B cell (primary cell): ENCODE measurements around the gene DCDC2B. TPM values are rescaled to one million over a fixed set of nuclear protein-coding genes. Genes with fewer than 3 reads are reported as not detected.

Experiments used
- ATAC-seq: fragments of 200-7000 bp; cut with Tn5 transposase; one replicate; pipeline ENCODE4 v1.10.0; 2021; ENCODE audit warnings: low read depth, mild to moderate bottlenecking, moderate number of reproducible peaks, moderate library complexity
- CTCF ChIA-PET: fragments of 350-600 bp; sonication (Branson Sonifier 250); formaldehyde crosslinking; loops from one replicate; lab custom pipeline; 2021; ENCODE audit warnings: antibody characterized with exemption, inconsistent platforms; lab: Charles Lee
- POLR2A ChIA-PET: fragments of 350-600 bp; sonication (Branson Sonifier 250); formaldehyde crosslinking; loops from one replicate; lab custom pipeline; 2021; ENCODE audit warnings: antibody characterized with exemption; lab: Charles Lee
- DNase-seq: peaks from one replicate; pipeline ENCODE4 v3.0.0; 2013
- H2AFZ ChIP-seq: 2 replicates; pipeline ENCODE4 v1.6.1; 2012; ENCODE audit warnings: mild to moderate bottlenecking, low read depth, low read length; ENCODE audit not compliant: insufficient read depth, poor library complexity, severe bottlenecking
- H3K27ac ChIP-seq, 2 donors: 1 replicate in 1 of 2; 2 replicates in 1 of 2; pipeline ENCODE4 v1.5.1; 2012 to 2013; ENCODE audit warnings: low read length in 2 of 2, mild to moderate bottlenecking in 2 of 2, moderate library complexity in 1 of 2
- H3K27me3 ChIP-seq, 4 experiments: fragments of 200-600 bp in 1 of 4; sonication (generic) in 1 of 4; replicated peaks in 1 of 4; 1 replicate in 2 of 4; 2 replicates in 2 of 4; pipeline versions ENCODE4 v1.6.1 to v1.7.0; 2013 to 2016; ENCODE audit warnings: low read length in 3 of 4, mild to moderate bottlenecking in 2 of 4, mixed read lengths in 1 of 4, moderate library complexity in 1 of 4; ENCODE audit not compliant: insufficient read depth in 4 of 4, control insufficient read depth in 3 of 4; ENCODE audit errors: control extremely low read depth in 1 of 4
- H3K36me3 ChIP-seq, 2 experiments: replicated peaks in 1 of 2; 1 replicate in 1 of 2; 2 replicates in 1 of 2; pipeline versions ENCODE4 v1.6.1 to v1.7.1; 2013; ENCODE audit warnings: low read length in 1 of 2; ENCODE audit not compliant: insufficient read depth in 2 of 2, control insufficient read depth in 1 of 2; ENCODE audit errors: control extremely low read depth in 1 of 2, extremely low read depth in 1 of 2
- H3K4me1 ChIP-seq, 2 donors: fragments of 200-600 bp in 1 of 2; sonication (generic) in 1 of 2; 1 replicate in 1 of 2; 2 replicates in 1 of 2; pipeline versions ENCODE4 v1.5.1 to v1.6.1; 2013 to 2017; ENCODE audit warnings: low read length in 2 of 2; ENCODE audit not compliant: control insufficient read depth in 2 of 2, insufficient read depth in 2 of 2
- H3K4me2 ChIP-seq: replicated peaks from 2 replicates; pipeline ENCODE3; 2012; ENCODE audit warnings: mild to moderate bottlenecking, low read depth, low read length; ENCODE audit not compliant: poor library complexity, severe bottlenecking
- H3K4me3 ChIP-seq, 5 experiments: fragments of 200-600 bp in 1 of 5; sonication (generic) in 1 of 5; 1 replicate in 3 of 5; 2 replicates in 2 of 5; pipeline versions ENCODE4 v1.5.1 to v1.7.0; 2011 to 2016; ENCODE audit warnings: low read length in 4 of 5, mild to moderate bottlenecking in 4 of 5, low read depth in 2 of 5, control low read depth in 1 of 5, moderate library complexity in 1 of 5; ENCODE audit not compliant: insufficient read depth in 1 of 5; ENCODE audit errors: control extremely low read depth in 1 of 5, extremely low read depth in 1 of 5
- H3K79me2 ChIP-seq: fragments of 200-600 bp; sonication (generic); one replicate; pipeline ENCODE4 v1.6.0; 2016; ENCODE audit warnings: low read length; ENCODE audit not compliant: control insufficient read depth, insufficient read depth
- H3K9ac ChIP-seq: fragments of 200-600 bp; sonication (generic); 2 replicates; pipeline ENCODE4 v1.6.1; 2017; ENCODE audit warnings: mild to moderate bottlenecking, low read length, moderate library complexity
- H3K9me3 ChIP-seq, 3 donors: one replicate each; pipeline versions ENCODE4 v1.6.1 to v1.7.1; 2013; ENCODE audit warnings: low read length in 2 of 3; ENCODE audit not compliant: control insufficient read depth in 2 of 3, insufficient read depth in 1 of 3; ENCODE audit errors: control extremely low read depth in 1 of 3
- H4K20me1 ChIP-seq: 2 replicates; pipeline ENCODE4 v1.6.0; 2012; ENCODE audit warnings: mild to moderate bottlenecking, low read length; ENCODE audit not compliant: insufficient read depth, control insufficient read depth, poor library complexity, severe bottlenecking
- H3K27ac Mint-ChIP-seq: one replicate; pipeline ENCODE4 v1.8.0; 2021; ENCODE audit warnings: mixed read lengths
- H3K27me3 Mint-ChIP-seq: one replicate; pipeline ENCODE4 v1.8.0; 2021; ENCODE audit warnings: mixed read lengths
- H3K4me1 Mint-ChIP-seq: one replicate; pipeline ENCODE4 v1.8.0; 2021; ENCODE audit warnings: mixed read lengths
- H3K4me3 Mint-ChIP-seq: one replicate; pipeline ENCODE4 v1.8.0; 2021; ENCODE audit warnings: mixed read lengths
- H3K9me3 Mint-ChIP-seq: one replicate; pipeline ENCODE4 v1.8.0; 2022; ENCODE audit warnings: mixed read lengths; ENCODE audit not compliant: insufficient read depth
- CTCF ChIP-seq: fragments of 200-600 bp; IDR thresholded peaks from one replicate; pipeline ENCODE4 v1.8.0; 2022; ENCODE audit warnings: antibody characterized with exemption, mild to moderate bottlenecking
- EZH2 ChIP-seq: IDR thresholded peaks from 2 replicates; pipeline ENCODE4 v1.6.1; 2012; ENCODE audit warnings: borderline replicate concordance, low read depth, mild to moderate bottlenecking, moderate library complexity, low read length; ENCODE audit not compliant: insufficient read depth, poor library complexity, severe bottlenecking
- WGBS: methylation state at CpG from one replicate; pipeline ENCODE4 v1.1.5; 2013; ENCODE audit warnings: missing lambda C conversion rate; ENCODE audit not compliant: insufficient coverage; 5-methylcytosine and 5-hydroxymethylcytosine counted together
- intact Hi-C: fragments of 100-400 bp; cut with micrococcal nuclease; formaldehyde crosslinking; loops from one replicate; pipeline ENCODE4 v1.10.0; 2022
- polyA plus RNA-seq: library from polyadenylated mRNA; depleted of rRNA; stranded (reverse); fragments of >200 nt; gene quantifications from 2 replicates; pipeline ENCODE4 v1.2.3, GENCODE V29; 2012
- total RNA-seq, 2 donors: library from RNA; stranded (reverse); fragments of 120-200 nt in 1 of 2; gene quantifications; 1 replicate in 1 of 2; 2 replicates in 1 of 2; pipeline versions ENCODE4 v1.2.3 to v1.2.4, GENCODE V29; 2013 to 2022

The DCDC2B gene
- total and polyA plus RNA-seq, 2 donors (not counting 1 experiment from before 2014, with no cell fraction given), result not detected

- ChIA-PET POLR2A (interaction anchor here (1.0 to 1.2 kb wide), 3 partner anchors 10 to 155 kb away, joined by 3 to 5 read pairs (median 3); partner anchors contain the start of gene MARCKSL1), CTCF (interaction anchor here (0.6 to 2.4 kb wide), 5 partner anchors 11 to 131 kb away, joined by 3 to 12 read pairs (median 4); partner anchors contain the start of gene MARCKSL1)
- Histone ChIP-seq H3K9ac (peak overlapping the region; percentile 65), H2AFZ (peak overlapping the region; percentile 76), H3K27ac (peak overlapping the region in 1 of 2 donors; percentile 23), H3K4me2 (peak overlapping the region; percentile 82), H3K4me1 (peaks cover 42 to 63% of the 10 kb centered on the region in 2 donors), H3K9me3 (peaks cover 0 to 4% (median 0%) of the 10 kb centered on the region in 3 donors), H3K79me2 (no peaks in the 10 kb centered on the region), H3K27me3 (no peaks in the 10 kb centered on the region), H3K4me3 (peak overlapping the region in 4 of 5 experiments; percentile 59 to 78 (median 62)), H4K20me1 (no peaks in the 10 kb centered on the region), H3K36me3 (no peaks in the 10 kb centered on the region)
- TF ChIP-seq CTCF (no peak), EZH2 (no peak)
- Mint-ChIP-seq H3K9me3 (no peaks in the 10 kb centered on the region), H3K27ac (no peak overlapping the region), H3K4me3 (peak overlapping the region; percentile 88), H3K4me1 (peaks cover 66% of the 10 kb centered on the region), H3K27me3 (no peaks in the 10 kb centered on the region)
- WGBS, result 90% methylated on average over 17 of the region's 26 CpGs
- DNase-seq, result no peak
- intact Hi-C loops, result loop anchor here (1.0 to 10.0 kb wide), 4 partner anchors 26 to 130 kb away; partner anchors contain the start of genes HDAC1, TMEM39B and TXLNA
- no peak for ATAC-seq
Measured at GRCh38 chr1:32204943-32205361, 3.9 kb upstream of the DCDC2B start.
